GM12878 (cell line): ENCODE data around the gene ZBTB6. TPM values are rescaled to one million over a fixed set of nuclear protein-coding genes. Genes with fewer than 3 reads are reported as not detected.

ENCODE experiments used
- BMI1 ChIP-seq: fragments of 450-650 bp; IDR thresholded peaks from 2 replicates; pipeline ENCODE4 v1.6.1; 2016; ENCODE audit warnings: mild to moderate bottlenecking, moderate library complexity, borderline replicate concordance
- CBFB ChIP-seq: IDR thresholded peaks from 2 replicates; pipeline ENCODE4 v1.6.1; 2016; ENCODE audit warnings: antibody characterized with exemption, low read depth
- CHD4 ChIP-seq: fragments of 200-600 bp; sonication (generic); IDR thresholded peaks from 2 replicates; pipeline ENCODE4 v1.6.1; 2016; ENCODE audit warnings: mild to moderate bottlenecking
- EZH2 ChIP-seq: IDR thresholded peaks from 2 replicates; pipeline ENCODE4 v1.6.1; 2012; ENCODE audit warnings: low read depth, mild to moderate bottlenecking, control low read depth, inconsistent platforms, low read length, borderline replicate concordance; ENCODE audit not compliant: control insufficient read depth
- HSF1 ChIP-seq: fragments of 150-350 bp; IDR thresholded peaks from 2 replicates; pipeline ENCODE4 v1.6.1; 2014; ENCODE audit warnings: mild to moderate bottlenecking, low read depth, low read length
- JUNB ChIP-seq: IDR thresholded peaks from 2 replicates; pipeline ENCODE4 v1.6.1; 2016; ENCODE audit warnings: antibody characterized with exemption, mild to moderate bottlenecking
- KAT2A ChIP-seq: conservative IDR thresholded peaks from 2 replicates; pipeline ENCODE4 v1.6.1; 2011; ENCODE audit warnings: low read depth, low read length; ENCODE audit not compliant: control insufficient read depth
- MLLT1 ChIP-seq: fragments of 450-650 bp; IDR thresholded peaks from 2 replicates; pipeline ENCODE4 v1.6.1; 2016; ENCODE audit warnings: mild to moderate bottlenecking
- MXI1 ChIP-seq: fragments of 150-350 bp; IDR thresholded peaks from 2 replicates; pipeline ENCODE4 v1.6.1; 2011; ENCODE audit warnings: low read depth, mild to moderate bottlenecking, inconsistent platforms, low read length, improper control_type of control experiment
- MYC ChIP-seq: IDR thresholded peaks from 2 replicates; pipeline ENCODE4 v1.6.1; 2011; ENCODE audit warnings: mild to moderate bottlenecking, low read length, moderate library complexity, inconsistent platforms; ENCODE audit not compliant: insufficient read depth, insufficient replicate concordance, insufficient read length, severe bottlenecking
- NFYA ChIP-seq: IDR thresholded peaks from 2 replicates; pipeline ENCODE4 v1.6.1; 2011; ENCODE audit warnings: low read depth, mild to moderate bottlenecking, low read length, improper control_type of control experiment, borderline replicate concordance
- PBX3 ChIP-seq: IDR thresholded peaks from 2 replicates; pipeline ENCODE4 v1.6.1; 2011; ENCODE audit warnings: mild to moderate bottlenecking, low read depth, low read length, moderate library complexity; ENCODE audit not compliant: insufficient replicate concordance
- POLR2AphosphoS5 ChIP-seq: IDR thresholded peaks from 2 replicates; pipeline ENCODE4 v1.6.1; 2011; ENCODE audit warnings: mild to moderate bottlenecking, low read length, inconsistent platforms
- RELA ChIP-seq: fragments of 450-650 bp; IDR thresholded peaks from 2 replicates; pipeline ENCODE4 v1.8.0; 2014; ENCODE audit warnings: borderline replicate concordance; ENCODE audit not compliant: partially characterized antibody
- RFX5 ChIP-seq: IDR thresholded peaks from 2 replicates; pipeline ENCODE4 v1.6.1; 2011; ENCODE audit warnings: low read depth, low read length, improper control_type of control experiment
- SP1 ChIP-seq: IDR thresholded peaks from one replicate; pipeline ENCODE4 v1.6.1; 2011; ENCODE audit warnings: low read depth, low read length
- TCF7 ChIP-seq: IDR thresholded peaks from 2 replicates; pipeline ENCODE4 v1.6.1; 2014; ENCODE audit warnings: antibody characterized with exemption, borderline replicate concordance
- WRNIP1 ChIP-seq: IDR thresholded peaks from 2 replicates; pipeline ENCODE4 v1.6.1; 2011; ENCODE audit warnings: low read depth, low read length, improper control_type of control experiment, borderline replicate concordance
- YBX1 ChIP-seq: fragments of 450-650 bp; IDR thresholded peaks from 2 replicates; pipeline ENCODE4 v1.6.1; 2016; ENCODE audit warnings: antibody characterized with exemption
- ZNF687 ChIP-seq: fragments of 450-650 bp; IDR thresholded peaks from 2 replicates; pipeline ENCODE4 v1.6.1; 2017; ENCODE audit warnings: mild to moderate bottlenecking, moderate library complexity
- ZSCAN29 ChIP-seq: fragments of 450-650 bp; IDR thresholded peaks from 2 replicates; pipeline ENCODE4 v1.6.1; 2017; ENCODE audit warnings: mild to moderate bottlenecking, moderate library complexity
- polyA plus RNA-seq, 11 experiments: library from polyadenylated mRNA; depleted of rRNA in 4 of 11; unstranded in 6 of 11; stranded (reverse) in 5 of 11; fragments of >200 nt; fragmentation: Nextera tagmentation in 4 of 11; fragmentation: Illumina TruSeq in 1 of 11; extraction: Ambion mirVana in 4 of 11; extraction: Trizol in 1 of 11; gene quantifications; 1 replicate in 1 of 11; 2 replicates in 10 of 11; pipeline versions ENCODE4 v1.2.1 to v1.2.3, GENCODE V29; 2011 to 2016; ENCODE audit warnings: inconsistent platforms in 2 of 11, missing spikeins in 2 of 11, low read depth in 1 of 11
- total RNA-seq, 4 experiments: library from RNA; depleted of rRNA in 3 of 4; stranded (reverse); fragments of >200 nt in 3 of 4; fragmentation: Illumina TruSeq in 1 of 4; extraction: Trizol in 1 of 4; gene quantifications; 2 replicates each; pipeline versions ENCODE4 v1.2.1 to v1.2.3, GENCODE V29; 2013 to 2021

ZBTB6 gene
- total and polyA plus RNA-seq, 10 of the 15 experiments (the other 5 are each of a cell fraction or from before 2014, with no cell fraction given): 1.7 to 11.5 (median 7.0) TPM

GRCh38 chr9:122912964-122913673 lies at the start of gene ZBTB6 (continued):
- peak; percentile 97 for TF ChIP-seq POLR2AphosphoS5
- no peak for TF ChIP-seq HSF1
- TF ChIP-seq ZSCAN29: no peak
- peak; percentile 98 for TF ChIP-seq ZNF687
- TF ChIP-seq SP1: no peak
- TF ChIP-seq KAT2A: no peak
- TF ChIP-seq EZH2: no peak
- peak; percentile 75; the same call in 1 of the 2 replicates for TF ChIP-seq CBFB
- TF ChIP-seq RFX5: 0 out of 2 replicates have a peak, but pooled peaks have one; percentile 10
- TF ChIP-seq CHD4: no peak; the same call in 1 of the 2 replicates
- TF ChIP-seq PBX3: no peak
- TF ChIP-seq MYC: peak; percentile 49
- no peak for TF ChIP-seq NFYA
- peak; percentile 28; the same call in 1 of the 2 replicates for TF ChIP-seq JUNB
- peak; percentile 75; the same call in 1 of the 2 replicates for TF ChIP-seq MLLT1
- no peak for TF ChIP-seq RELA
- TF ChIP-seq YBX1: no peak
- no peak for TF ChIP-seq BMI1
- TF ChIP-seq MXI1: peak; percentile 75
- 0 out of 2 replicates have a peak, but pooled peaks have one; percentile 7 for TF ChIP-seq TCF7
- TF ChIP-seq WRNIP1: no peak
